ENCODE results near the gene SLIT3.

SLIT3 gene

DNA sequence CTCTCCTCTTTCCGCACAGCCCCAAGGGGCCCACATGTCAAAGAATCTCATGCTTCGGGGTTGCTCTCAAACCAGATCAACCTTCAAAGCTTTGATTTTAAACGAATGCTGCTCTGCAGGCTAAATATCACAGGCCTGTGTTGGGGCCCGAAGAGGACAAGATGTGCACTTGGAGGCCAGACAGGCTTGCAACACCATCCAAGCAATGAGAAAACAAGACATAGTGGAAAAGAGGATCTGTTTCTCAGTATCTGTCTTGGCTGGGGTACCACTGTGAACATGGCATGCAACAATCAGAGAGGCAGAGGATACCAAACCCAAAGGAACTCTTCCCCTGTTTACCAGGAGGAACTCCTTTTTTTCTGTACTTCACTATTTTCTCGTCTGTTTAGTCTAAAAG is 321.8 kb downstream of the SLIT3 start:
- DNase-seq, result no peak

DNA sequence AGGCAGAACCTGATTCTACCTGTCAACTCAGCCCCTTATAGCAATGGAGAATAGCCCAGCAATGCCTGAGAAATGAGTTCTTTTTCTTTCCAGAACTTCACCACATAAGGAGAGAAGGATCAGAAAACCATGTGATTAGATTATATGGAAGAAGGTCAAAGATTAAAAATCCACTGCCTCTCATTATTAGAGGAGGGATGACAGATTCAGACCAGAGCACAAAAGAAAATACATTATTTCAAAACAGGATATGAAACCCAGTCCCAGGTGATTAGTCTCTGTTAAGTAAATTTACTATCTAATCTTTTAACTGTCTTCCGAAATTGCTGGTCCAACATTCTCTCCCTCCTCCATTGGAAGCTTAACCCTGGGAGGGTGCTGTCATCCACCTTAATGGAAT is 322.4 kb downstream of the SLIT3 start:
- no peak for DNase-seq

DNA sequence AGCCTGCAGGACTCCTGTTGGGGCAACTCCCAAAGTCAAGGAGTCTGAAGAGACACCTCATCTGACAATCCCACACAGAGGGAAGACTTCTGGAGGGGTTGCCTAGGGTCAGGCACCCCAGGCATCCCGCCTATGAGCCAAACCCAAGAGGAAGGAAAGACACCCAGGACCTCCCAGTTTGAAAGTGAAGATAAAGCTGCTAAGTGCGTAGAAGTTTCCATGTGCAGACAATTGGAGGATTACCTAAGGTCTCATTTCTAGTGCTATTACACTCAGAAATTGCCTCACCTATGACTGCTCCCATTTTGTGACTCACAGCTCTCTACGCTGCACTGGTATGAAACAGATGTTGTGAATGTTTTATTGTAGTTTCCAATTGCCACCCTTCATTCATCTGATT is 322.9 kb downstream of the SLIT3 start:
- no peak for DNase-seq

DNA sequence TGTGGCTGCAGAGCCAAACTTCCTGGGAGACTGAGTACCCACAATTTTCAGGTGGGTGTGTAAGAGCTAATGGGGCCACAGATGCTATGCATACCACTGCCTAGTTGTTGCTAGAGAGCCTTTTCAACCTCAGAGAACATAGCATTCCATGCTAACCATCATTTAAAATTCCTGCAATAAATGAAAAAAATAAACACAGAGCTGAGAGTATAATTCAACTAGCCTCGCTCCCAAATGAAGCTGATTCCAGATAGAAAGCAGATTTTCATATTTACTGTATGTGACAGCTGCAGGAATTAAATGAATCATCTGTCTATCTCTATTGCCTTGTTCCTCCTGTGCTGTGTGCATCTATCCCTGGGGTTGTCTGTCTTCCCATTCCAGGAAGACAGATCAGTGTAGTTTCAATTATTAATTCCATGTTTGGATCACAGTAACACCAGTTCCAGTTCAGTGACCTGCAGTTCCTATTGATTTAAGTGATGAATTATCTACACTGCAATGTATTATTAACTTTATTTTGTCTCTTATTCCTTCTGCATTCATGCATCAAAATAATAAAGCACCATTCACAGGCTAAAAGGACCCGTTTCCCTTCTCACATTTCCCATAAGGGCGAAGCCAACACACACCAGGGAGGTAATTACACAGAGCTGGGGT is 324.5 kb downstream of the SLIT3 start:
- DNase-seq, result no peak

DNA sequence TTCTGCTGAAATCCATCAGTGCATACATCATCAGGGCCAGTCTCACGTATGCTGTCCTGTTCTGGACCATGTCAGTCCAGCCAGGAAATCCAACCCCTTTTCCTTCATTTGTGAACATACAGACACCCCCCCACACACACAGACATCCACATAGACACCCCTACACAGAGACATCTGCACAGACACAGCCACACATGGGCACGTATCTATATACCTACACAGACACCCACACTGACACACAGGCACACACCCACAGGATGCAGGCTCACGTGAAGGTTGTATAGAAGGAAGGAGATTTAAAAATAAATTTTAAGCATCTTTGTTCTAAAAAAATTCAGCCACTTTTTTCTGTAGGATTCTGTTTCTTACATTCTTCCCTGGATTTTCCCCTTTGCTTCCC is 325.6 kb downstream of the SLIT3 start:
- no peak for DNase-seq

DNA sequence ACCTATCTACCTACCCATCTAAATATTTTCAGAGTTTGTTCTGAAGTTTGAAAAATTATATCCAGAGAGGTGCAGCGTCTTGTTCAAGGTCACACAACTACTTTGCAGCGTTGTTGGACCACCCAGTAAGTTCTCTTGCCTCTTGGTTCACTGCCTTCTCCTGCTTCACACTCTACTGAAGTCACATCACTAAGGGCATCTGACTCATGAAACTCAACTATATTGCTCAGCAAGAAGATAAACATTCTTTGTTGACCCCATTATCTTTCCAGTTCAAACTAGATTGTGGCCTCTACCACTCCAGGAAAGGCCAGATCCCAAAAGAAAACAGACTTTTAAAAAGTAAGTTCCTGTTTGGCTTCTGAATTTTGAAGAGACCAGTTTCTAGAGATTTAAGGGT is 326.9 kb downstream of the SLIT3 start:
- DNase-seq, result no peak

DNA sequence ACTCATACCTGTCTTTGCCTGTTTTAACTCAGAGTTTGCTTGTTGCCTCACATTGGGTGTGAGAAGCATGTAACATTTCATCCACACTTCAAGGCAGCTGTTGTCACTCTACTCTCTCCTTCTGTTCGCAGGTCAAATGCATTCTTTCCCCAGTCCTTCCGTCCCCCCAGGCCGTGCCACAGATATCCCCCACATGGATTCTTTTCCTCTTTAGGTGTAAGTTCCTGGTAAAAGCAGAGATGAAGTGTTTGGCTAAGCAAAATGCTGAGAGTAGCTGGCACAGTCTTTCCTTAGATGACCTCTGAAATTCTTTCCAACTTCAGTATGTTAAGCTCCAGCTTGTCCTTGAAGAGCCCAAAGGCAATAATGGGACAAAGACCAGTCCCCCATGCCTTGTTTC is 328.2 kb downstream of the SLIT3 start:
- no peak for DNase-seq

DNA sequence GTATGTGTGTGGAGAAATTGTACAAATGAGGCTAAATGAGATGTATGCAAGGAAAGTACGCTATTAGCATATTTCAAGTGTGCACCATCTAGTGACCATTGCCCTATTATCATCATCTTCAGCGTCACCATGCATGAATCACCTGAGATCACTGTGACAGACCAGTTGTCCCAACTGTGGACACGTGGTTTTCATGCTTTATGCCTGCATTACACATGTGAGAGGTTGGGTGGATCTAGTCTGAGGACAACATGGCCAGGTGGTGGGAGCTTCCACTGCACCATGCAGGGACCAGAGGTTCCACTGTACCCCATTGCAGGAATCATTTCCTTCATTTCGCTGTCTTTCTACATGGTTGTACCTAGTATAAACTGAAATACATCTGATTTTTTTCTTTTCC is 329.8 kb downstream of the SLIT3 start:
- DNase-seq, result no peak

DNA sequence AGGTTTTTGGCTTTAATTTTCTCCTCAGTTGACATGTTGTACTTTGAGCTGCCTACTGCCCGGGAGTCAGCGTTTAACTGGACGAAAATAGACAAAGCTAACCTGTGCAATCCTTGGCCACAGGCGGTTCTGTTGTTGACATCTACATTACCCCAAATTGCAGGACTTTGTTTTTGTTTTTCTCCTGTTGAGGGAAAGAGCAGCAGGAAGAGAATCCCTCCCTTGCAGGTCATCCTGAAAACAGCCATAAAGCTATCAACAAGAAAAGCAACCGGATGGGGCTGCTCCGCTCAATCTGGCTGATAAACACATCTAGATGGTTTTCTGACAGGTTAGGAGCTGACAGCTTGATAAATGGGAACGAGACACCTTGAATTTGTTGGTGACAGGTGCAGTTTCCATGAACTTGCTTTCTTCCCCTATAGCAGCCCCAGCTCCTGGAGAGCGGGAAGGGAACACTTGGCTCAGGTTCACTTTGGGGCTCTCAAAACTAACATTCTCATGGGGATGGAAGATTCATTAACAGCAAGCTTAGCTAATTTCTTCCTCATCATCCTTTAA is 331.5 kb downstream of the SLIT3 start:
- no peak for DNase-seq

DNA sequence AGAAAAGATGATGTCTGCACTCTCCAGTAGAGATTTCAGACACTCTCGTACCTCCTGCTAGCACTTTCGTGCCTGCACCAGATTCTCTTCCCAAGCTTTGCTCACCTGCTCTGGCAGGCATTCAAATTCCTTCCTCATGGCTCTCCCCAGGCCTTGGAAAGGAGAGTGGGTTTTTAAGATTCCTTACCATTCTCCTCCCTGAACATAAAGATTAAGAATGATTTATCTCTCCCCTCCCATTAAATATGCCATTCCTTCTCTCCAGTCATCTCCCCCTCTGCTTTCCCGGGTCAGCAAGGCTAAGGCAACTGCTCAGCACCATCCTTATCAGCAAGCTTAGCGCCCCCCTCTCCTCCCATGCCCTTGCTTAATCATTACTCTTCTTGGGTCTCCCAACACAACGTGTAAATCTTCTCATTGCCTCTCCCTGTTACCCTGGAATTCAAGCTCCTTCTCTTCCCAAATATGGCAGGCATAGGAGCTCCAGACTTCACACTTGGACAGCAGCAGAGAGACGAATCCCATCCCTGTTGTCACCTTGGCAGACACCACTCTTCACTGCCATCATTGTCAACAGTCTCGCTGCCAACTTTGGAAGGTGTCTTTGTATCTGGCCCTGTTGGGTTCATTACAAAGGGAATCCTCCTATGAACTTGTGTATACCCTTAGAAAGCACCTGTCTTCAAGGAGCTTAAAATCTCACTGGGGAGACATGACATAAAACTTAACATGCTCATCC is 332.9 kb downstream of the SLIT3 start:
- no peak for DNase-seq

DNA sequence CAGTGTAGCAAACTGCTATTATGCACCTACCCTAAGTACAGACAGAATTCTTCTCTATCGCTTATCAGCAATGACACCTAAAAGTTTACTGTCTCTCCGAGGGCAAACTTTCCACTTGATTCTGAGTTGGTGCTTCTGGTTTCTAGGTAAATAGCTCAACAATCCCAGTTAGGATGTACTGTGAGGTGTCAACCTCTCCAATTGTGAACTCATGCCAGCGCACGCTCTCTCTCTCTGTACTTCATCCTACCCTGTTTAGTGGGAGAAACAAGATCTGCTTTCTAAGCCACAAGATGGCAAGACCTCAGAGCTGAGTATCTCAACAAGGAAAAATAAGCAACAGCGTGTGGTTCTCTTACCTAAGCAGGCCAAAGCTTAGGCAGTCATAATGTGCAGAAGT is 335.3 kb downstream of the SLIT3 start:
- DNase-seq, result no peak

DNA sequence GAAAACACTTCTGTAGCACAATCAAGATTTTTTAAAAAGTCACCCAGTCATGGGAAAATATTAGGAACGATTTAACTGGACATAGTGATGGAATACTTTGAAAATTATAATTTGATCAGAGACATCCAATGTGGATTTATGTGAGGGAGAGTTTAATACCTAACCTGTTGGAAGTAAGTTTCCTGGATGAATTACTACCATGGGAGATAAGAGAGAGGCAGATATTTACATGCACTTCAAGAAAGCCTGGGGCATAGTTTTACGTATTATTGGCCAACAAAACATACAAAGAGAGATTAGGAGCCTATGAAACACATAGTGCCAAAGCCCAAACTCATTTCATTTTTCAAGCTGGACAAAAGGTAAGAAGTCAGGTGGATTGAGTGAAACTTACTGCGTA is 336.8 kb downstream of the SLIT3 start:
- no peak for DNase-seq

DNA sequence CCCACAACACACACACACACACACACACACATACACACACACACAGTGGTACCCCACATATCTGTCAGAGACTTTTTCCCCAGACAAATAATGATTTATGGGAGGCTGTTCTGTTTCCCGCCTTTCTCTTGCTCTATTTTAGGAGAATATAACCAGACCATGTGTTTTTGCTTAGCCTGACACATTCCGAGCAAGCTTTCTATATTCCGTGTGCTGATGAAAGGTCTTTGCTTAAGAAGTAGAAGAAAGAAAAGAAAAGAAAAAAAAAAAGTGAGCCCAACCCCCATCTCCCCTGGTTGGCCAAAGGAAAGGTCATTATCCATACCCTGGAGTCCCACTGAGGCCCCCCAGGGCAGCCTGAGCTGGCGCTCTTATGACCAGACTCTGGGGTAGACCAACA is 338.6 kb downstream of the SLIT3 start:
- DNase-seq, result no peak

DNA sequence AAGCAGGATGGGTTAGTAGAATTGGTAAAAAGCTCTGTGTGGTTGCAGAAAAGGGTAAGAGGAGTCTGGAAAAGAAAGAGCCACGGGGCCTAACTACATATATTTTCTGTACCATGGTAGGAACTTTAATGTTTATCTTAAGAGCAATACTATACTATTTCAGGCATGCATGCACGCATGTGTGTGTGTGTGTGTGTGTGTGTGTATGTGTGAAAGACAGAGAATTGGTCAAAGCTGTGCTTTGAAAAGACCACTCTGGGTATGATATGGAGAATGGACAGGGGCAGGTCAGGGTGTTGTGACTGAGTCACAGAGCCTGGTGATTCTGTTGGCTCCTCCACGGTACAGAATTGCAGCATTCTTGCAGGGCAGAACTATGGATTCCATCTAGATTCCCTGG is 339.3 kb downstream of the SLIT3 start:
- no peak for DNase-seq

DNA sequence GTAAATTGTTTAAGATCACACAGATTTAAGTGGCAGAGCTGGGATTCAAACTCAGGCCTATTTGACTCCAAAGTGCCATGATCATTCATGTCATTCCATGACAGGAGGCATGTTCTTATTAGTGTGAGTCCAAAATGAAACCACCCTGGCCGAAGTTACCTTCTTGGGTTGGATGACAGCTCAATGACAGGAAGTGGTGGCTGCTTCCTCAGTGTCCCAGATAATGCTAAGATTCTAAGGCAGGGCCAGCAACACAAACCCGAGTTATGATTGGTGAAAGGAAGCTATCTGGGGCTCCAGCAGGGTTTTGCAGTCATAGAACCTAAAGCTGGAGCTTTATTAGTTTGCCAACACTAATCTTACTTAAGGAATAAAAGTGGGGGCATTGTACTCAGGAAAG is 340.4 kb downstream of the SLIT3 start:
- no peak for DNase-seq

DNA sequence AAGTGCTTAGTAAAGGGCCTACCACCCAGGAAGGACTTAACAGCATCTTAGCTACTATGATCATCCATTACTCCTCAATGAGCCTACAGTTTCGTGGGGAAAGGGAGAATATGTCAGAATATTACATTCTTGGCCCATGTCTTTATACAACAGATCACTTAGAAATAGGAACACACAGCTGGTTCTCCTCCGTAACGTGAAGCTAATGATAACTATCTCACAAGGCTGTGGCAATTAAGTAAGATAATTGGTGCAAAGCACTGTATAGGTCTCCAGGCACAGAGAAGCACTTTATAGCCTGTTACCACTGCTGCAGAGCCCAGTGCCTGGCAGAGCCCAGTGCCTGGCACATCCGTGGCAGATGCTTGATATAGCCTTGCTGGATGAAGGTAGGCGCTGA is 347.6 kb downstream of the SLIT3 start:
- no peak for DNase-seq

DNA sequence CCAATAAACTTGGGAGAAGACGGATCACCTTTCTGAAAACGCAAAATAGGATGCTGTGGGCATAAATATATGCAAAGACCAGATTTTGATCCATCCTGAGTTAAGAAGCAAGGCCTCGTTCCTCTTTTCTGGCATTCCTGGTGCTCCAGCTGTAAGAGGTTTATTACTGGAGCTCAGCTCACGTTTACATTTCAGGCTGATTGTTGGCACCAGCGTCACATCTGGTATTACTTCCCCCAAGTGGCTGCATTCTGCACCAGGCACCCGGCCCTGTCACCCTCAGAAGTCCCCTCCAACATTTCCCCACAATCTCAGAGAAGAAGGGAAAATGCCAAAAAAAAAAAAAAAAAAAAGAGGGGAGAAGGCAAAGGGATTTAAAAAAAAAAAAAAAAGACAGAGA is 348.7 kb downstream of the SLIT3 start:
- no peak for DNase-seq

DNA sequence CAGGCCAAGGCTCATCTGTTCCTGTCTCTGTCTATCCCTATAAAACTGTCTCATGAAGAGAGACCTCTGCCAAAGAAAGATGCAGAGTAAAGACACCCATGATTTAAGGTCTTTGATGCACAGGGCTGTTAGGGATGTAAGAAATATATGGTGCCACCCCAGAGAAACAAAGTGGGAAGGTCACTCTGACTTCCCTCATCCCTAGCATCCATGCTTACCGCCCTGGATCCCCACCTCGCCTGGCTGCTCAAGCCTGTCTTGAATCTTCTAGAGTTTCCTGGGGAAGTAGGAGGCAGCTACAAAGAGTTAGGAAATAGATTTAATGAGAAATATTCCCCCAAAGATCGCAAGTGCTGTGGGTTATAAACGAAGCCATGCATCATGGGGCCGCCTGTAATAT is 349.2 kb downstream of the SLIT3 start:
- DNase-seq, result no peak

DNA sequence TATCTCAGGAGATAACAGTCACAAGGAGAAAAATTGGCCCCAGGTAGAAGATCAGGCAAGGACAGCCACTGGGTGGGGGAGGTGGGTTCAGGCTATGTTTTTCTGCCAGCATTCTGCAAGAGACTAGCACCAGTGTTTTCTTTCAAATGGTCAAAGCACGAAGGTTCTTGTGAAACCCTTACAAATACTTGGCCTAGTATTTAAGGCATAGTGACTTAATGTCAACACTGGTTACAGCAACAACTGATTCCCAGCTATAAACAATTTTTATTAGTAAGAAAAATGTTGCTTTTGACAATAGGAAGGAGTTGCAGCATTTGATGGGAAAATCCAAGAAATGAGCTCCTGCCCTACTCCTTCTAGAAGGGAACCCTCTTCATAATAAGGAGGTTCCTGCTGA is 349.6 kb downstream of the SLIT3 start:
- DNase-seq, result no peak

DNA sequence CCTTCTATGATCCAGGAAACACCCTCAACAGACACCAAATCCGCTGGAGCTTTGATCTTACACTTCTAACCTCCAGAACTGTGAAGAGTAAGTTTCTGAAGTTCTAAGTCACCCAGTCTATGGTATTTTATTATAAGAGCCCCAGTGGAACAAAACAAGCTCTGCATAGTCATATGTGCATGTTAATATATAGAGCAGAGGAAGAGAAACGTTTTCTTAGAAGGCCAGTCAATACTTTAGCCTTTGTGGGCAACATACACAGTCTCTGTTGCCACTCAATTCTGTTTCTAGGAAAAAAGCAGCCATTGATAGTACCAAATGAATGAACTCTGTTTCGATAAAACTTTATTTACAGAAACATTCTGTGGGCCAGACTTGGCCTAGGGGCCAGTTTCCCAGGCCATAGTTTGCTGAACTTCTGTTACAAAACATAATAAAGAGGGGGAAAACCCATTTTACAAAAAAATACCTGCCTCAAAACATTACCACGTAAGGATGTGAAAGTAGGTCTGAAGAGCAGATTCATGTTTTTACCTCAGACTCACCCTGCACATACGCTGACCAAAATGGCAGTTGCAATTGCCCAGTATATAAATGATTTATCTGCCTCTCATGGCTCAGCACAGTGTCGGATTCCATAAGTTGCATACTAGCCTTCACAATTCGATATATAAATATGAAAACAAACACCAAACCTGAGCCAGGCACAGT is 350.5 kb downstream of the SLIT3 start:
- no peak for DNase-seq

DNA sequence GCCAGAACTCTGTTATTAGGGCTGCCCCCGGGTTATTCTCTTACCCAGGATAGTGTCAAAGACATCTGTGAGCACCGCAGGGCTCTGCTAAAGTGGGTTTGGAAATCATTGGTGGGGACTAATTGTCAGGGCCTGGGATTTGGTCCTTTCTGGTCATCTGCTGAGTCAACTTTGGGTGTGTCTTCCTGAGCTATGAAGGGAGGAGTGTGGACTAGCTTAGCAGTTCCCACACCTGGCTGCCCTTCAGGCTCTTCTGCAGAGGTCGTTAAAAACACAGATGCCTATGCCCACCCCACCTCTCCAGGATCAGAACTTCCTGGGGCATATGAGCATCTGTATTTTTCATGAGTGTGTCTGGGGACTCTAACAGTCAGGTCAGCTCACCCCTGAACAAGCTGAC is 352.2 kb downstream of the SLIT3 start:
- DNase-seq, result no peak

DNA sequence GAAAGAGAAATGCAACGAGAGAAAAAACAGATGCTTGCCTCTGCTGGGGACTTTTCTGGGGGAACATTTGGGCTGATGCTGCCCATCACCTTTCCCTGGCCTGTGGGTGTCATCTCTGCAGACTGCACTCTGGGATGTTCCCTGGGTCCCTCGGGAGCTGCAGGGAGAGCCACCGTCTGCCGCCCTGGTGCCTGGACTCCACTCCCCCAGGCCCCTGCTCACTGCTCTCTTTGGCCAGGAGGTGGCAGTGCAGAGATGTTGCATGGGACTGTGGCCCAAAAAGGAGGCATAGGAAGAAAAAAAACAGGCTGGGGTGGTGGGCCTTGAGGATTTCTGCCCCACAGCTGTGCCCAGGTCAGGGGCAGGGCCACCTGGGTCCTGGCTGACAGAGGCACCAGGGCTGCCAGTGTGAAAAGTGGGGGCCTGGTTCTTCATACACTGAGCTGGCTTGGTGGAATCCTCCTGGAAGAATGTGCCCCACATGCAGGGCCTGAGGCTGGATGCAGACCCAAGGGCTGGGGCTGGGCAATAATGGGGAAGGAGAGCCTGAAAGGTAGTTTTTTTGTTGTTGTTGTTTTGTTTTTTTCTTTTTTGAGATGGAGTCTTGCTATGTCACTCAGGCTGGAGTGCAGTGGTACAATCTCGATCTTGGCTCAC is 353.6 kb downstream of the SLIT3 start:
- no peak for DNase-seq

DNA sequence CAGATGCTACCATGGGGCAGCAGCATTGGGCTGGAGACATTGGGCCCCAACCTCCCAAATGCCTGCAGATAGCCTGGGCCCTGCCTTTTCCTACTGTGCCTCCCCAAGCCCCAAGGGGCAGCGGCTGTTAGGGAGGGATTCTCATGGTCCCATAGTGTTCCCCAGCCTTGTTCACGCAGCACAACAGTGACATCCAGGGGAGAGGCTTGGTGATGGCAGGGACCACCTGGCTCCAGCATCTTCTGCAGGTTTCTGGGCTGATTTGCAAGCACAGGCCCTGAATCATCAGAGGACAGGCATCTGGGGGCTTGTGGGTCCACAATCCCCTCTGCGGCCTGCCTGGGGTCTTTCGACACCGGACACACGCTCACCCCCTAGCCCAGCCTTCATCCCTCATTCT is 354.6 kb downstream of the SLIT3 start:
- DNase-seq, result no peak

DNA sequence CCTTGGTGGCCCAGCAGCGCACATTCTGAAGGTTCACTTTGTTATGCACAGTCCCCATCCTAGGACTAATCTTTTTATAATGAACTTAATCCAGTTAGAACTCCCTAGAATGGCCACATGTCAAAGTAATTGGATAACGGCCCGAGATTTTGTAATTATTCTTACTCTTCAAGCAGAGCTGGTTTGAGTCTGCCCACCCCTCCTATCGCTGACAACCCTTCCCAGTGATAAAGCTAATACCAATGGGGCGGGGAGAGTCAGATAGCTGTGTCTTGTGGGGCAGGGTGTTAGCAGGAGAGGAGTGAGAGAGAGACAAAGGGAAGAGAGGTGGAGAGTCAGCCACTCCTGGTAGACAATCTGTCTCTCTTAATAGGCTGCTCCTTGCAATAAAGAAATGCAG is 356.9 kb downstream of the SLIT3 start:
- DNase-seq, result no peak

Measured in stimulated activated naive CD4-positive, alpha-beta T cell treated with Interleukin-2 at 50 U/mL for 16 hours (primary cell).